ENCODE data around the gene CENPO. TPM values are rescaled to one million over a fixed set of nuclear protein-coding genes. Genes with fewer than 3 reads are reported as not detected.

CENPO gene
- polyA plus RNA-seq, 12 donors: 10.8 to 20.5 (median 17.2) TPM; not detected in 1

DNA sequence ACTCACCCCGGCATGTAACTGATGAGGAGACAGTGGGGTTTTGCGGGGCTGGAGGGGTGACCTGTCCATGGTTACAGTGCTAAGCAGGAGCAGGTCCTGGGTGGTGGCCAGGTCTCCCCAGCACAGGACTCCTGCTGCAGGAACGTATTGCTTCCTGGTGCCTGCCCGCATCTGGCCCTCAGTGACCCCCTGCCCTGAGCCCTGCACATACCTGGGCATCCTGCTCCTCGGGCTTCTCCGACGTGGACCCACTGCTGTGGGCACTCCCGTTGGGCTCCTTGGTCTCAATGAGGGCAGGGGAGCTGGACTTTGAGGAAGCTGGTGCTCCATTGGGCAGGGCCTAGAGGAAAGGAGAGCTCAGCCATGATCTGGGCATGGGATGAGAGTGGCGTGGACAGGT is 43.5 kb downstream of the CENPO start:
- DNase-seq: no peak

- no peak for DNase-seq
Measured at GRCh38 chr2:24837996-24838513, 44.8 kb downstream of the CENPO start.

DNA sequence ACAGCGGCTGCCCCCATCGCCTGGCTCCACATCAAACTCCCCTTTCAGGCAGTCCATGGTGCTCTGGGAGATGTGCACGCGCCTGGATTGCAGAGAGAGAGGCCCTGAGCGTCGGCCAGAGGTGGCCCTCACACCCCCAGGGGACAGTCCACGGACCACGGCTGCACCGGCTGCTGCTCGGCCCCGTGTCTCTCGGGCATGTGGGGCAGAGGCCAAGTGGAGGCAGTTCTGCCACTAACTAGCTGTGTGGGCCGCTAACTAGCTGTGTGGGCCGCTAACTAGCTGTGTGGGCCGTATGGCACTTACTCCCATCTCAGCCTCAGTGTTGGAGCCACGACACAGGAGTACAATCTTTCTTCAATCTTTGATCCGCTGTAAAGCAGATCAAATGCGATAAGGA is 45.3 kb downstream of the CENPO start:
- DNase-seq: no peak

GRCh38 chr2:24839729-24840128 is 46.5 kb downstream of the CENPO start:
- DNase-seq: no peak

DNA sequence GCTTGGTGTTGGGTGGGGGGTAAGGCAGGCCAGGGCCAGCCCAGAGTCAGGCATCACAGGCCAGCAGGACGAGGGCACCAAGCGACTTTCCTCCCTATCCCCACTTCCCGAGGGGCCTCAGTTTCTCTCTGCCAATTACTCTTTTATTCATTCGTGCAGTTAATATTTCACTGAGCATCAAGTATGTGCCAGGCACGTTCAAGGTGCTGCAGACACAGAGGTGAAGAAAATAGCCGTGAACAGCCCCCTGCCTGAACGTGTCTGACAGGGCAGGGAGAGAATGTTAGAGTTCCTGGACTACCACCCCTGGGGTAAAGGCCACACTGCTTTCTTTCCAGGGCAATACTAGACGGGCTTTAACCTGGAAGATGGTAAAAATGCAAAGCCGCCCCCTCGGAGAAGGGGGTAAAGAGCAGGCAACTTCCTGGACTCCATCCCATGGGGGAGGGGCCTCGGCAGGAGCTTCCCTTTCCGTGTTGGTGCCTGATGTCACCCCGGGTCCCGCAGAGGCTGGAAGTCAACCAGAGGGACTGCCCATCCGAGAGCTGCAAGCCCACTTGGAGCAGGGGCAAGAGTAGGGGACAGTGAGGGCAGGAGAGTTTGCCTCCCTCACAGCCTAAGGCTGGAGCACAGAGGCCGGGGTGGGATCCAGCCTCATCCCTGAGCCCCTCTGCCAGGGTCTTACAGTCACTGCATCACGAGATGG is 47.1 kb downstream of the CENPO start:
- DNase-seq: no peak

GRCh38 chr2:24840962-24841945 is 48.0 kb downstream of the CENPO start:
- no peak for DNase-seq

- DNase-seq: no peak
Measured at GRCh38 chr2:24842081-24843050, 49.1 kb downstream of the CENPO start.

DNA sequence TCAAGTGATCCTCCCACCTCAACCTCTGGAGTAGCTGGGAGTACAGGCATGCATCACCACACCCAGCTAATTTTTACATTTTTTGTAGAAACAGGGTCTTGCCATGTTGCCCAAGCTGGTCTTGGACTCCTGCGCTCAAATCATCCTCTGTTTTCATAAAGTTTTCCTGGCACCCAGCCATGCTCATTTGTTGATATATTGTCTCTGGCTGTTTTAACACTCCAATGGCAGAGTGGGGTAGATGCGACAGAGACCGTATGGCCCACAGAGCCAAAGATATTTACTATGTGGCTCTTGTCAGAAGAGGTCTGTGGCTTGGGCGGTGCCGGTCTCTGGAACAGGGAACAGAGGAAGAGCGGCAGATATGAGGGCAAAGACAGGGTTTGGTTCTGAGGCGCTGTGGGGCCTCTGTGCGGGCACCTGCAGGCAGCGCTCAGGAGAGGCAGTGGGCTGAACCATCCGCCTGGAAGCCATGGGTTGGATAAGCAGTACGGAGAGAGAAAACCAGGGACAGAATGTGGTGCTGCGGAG is 50.2 kb downstream of the CENPO start:
- no peak for DNase-seq

DNA sequence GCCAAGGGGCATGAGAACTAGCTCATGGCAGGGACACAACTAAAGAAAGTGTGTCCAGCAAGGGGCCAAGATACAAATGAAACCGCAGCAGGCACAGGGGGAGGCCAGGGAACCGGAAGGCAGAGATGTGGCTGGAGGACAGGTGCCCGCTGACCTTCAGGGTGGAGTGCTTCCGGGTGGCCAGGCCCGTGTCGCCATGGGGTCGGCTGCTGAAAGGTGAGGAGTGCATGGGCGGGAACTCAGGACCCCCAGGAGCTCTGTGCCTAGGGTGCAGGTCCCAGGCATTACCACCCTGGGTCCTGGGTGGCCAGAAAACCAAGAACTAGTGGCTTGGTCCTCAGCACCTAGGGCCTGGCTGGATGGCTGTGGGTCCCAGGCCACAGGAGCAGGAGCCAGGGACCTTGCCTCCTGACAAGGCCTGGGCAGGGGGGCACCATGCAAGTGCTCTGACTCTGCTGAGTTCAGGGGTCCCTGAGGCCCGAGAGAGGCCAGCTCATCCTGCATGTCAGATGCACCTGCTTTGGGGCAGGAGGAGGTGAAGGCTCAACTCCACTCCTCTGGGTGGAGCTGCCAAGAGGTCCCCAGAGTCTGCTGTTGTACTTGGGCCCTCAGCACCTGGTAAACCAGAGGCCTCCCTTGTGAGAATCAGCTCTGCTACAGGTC is 50.9 kb downstream of the CENPO start:
- DNase-seq: no peak

GRCh38 chr2:24845691-24846090 is 52.5 kb downstream of the CENPO start:
- no peak for DNase-seq

DNA sequence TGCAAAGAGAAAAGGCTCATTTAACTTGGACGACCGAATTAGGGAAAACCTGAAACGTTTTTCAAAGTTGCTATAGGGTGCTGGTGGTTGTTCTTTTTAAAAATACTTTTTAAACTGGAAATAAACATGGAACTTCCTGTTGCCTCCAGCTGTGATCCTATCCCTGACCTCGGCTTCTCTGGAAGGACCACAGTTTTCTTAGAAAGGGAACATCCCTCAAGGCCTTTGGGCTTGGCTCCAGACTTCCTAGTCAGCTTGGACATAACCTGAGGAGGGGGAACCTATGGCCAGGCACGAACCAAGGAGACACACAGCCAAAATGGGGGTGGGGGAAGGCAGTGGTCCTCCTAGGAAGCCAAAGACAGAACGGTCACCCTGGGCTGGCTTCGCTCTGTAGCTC is 57.7 kb downstream of the CENPO start:
- DNase-seq: peak; percentile 30

- DNase-seq: no peak
Measured at GRCh38 chr2:24852026-24852425, 58.8 kb downstream of the CENPO start.

GRCh38 chr2:24852431-24853020 is 59.3 kb downstream of the CENPO start:
- no peak for DNase-seq

- no peak for DNase-seq
Measured at GRCh38 chr2:24853046-24853445, 59.8 kb downstream of the CENPO start.

- DNase-seq: no peak
Measured at GRCh38 chr2:24853996-24854395, 60.8 kb downstream of the CENPO start.

DNA sequence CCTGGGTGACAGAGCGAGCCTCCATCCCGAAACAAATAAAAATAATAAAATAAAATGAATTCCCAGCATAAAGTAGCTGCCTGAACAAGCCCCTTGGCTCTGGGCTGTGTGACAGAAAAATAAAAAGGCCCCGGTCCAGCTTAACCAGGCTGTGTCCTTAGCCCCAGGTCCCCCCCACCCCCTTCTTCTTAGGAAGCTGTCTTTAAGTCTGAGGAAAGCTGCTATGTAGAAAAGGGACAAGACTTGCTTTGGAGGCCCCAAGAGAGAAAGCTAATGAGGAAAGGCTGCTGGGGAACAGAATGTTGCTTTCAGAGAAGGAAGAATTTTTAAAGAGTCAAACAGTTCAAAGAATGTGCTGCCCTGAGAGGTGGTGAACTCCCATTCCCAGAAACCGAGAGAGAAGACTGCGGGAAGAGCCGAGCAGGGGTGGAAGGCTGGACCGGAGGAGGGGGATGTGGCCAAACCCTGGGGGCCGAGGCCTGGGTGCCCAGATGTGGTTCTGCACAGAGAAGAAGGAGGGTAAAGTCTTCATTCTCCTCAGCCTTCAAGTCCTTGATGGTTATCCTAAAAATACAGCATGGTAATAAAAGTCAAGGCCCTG is 61.9 kb downstream of the CENPO start:
- DNase-seq: no peak

DNA sequence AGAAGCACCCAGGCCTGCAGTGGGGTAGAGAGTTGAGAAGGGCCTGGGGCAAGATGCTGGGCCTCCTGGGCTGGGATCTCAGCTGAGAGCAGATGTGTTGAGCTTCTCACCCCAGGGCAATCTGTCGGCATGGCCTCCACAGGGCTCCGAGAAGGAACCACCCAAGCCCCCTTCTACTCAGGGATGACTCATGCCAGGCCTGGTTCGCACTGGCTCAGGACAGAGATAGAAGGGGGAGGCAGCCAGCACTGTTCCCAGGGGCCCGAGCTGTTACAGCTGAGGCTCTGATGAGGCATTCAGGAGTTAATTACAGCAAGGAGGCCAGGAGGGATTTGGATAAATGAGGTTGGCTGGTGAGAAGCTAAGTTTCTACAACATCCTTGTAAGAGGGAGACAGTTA is 62.5 kb downstream of the CENPO start:
- no peak for DNase-seq

- DNase-seq: no peak
Measured at GRCh38 chr2:24856791-24857211, 63.6 kb downstream of the CENPO start.

- no peak for DNase-seq
Measured at GRCh38 chr2:24857746-24858145, 64.5 kb downstream of the CENPO start.

- no peak for DNase-seq
Measured at GRCh38 chr2:24858996-24859395, 65.8 kb downstream of the CENPO start.

All from muscle of arm (tissue), 12 donors.